Left lung (tissue), 10 donors: Measurements from ENCODE around the gene HOXB6. TPM values are rescaled to one million over a fixed set of nuclear protein-coding genes. Genes with fewer than 3 reads are reported as not detected.

Source experiments
- ATAC-seq: fragments of 200-7000 bp; cut with Tn5 transposase; one replicate; pipeline ENCODE4 v1.9.1; 2020; ENCODE audit warnings: moderate library complexity
- DNase-seq, 4 donors: peaks; one replicate each; pipeline ENCODE4 v3.0.0-alpha.2; 2013 to 2020
- H3K27ac ChIP-seq, 2 donors: fragments of 200-600 bp; sonication (generic) in 1 of 2; one replicate each; pipeline versions ENCODE4 v1.5.0 to v1.8.0; 2020 to 2021
- H3K27me3 ChIP-seq, 2 donors: fragments of 200-600 bp; sonication (generic) in 1 of 2; one replicate each; pipeline versions ENCODE4 v1.5.0 to v1.8.0; 2020 to 2021
- H3K36me3 ChIP-seq, 2 donors: fragments of 200-600 bp; sonication (generic) in 1 of 2; one replicate each; pipeline versions ENCODE4 v1.5.0 to v1.8.0; 2020 to 2021
- H3K4me1 ChIP-seq, 2 donors: fragments of 200-600 bp; one replicate each; pipeline ENCODE4 v1.8.0; 2021
- H3K4me3 ChIP-seq, 2 donors: fragments of 200-600 bp; sonication (generic) in 1 of 2; one replicate each; pipeline versions ENCODE4 v1.5.0 to v1.8.0; 2020 to 2021; ENCODE audit warnings: mild to moderate bottlenecking in 1 of 2
- H3K9me3 ChIP-seq, 2 donors: fragments of 200-600 bp; sonication (generic) in 1 of 2; one replicate each; pipeline versions ENCODE4 v1.5.0 to v1.8.0; 2020 to 2021
- CTCF ChIP-seq, 2 donors: fragments of 200-600 bp; sonication (generic) in 1 of 2; IDR thresholded peaks; one replicate each; pipeline versions ENCODE4 v1.5.0 to v1.8.0; 2021; ENCODE audit warnings: antibody characterized with exemption in 2 of 2
- intact Hi-C, 2 donors: fragments of 100-400 bp; cut with DNase I; formaldehyde crosslinking; loops; one replicate each; pipeline versions ENCODE4 v1.11.2 to v1.14.2; 2022
- polyA plus RNA-seq, 6 donors: library from polyadenylated mRNA; unstranded; fragments of 120-200 nt; gene quantifications; one replicate each; pipeline ENCODE4 v1.2.1, GENCODE V29; 2013; ENCODE audit not compliant: insufficient read length in 6 of 6
- total RNA-seq, 2 donors: library from RNA; stranded (reverse); fragmentation: NEBNext Ultra II Directional; extraction: Animal tissue kit (Norgen Biotek cat#: 25700); gene quantifications; one replicate each; pipeline ENCODE4 v1.2.1, GENCODE V29; 2021
- donor health status: DM: no; HTN: yes; CAD: no.
- donor health status: DM: no; HTN: no; CAD: no.

Gene HOXB6
- total and polyA plus RNA-seq, 8 donors: 5.1 to 17.1 (median 12.1) TPM

- no peak overlapping the region for H3K4me3 ChIP-seq
- no peak overlapping the region for H3K27ac ChIP-seq
- DNase-seq (no peak), ATAC-seq (no peak)
- intact Hi-C loops: no loop called here
- no peaks in the 10 kb centered on the region for H3K9me3 ChIP-seq
- TF ChIP-seq CTCF (IDR thresholded peaks at IDR 0.05): no peak
- peaks cover 99 to 100% of the 10 kb centered on the region in 2 donors for H3K27me3 ChIP-seq
- peaks cover 14 to 27% of the 10 kb centered on the region in 2 donors for H3K4me1 ChIP-seq
- no peaks in the 10 kb centered on the region for H3K36me3 ChIP-seq
These were observed 23.1 kb upstream of the HOXB6 start for GRCh38 chr17:48627623-48628521.

DNA sequence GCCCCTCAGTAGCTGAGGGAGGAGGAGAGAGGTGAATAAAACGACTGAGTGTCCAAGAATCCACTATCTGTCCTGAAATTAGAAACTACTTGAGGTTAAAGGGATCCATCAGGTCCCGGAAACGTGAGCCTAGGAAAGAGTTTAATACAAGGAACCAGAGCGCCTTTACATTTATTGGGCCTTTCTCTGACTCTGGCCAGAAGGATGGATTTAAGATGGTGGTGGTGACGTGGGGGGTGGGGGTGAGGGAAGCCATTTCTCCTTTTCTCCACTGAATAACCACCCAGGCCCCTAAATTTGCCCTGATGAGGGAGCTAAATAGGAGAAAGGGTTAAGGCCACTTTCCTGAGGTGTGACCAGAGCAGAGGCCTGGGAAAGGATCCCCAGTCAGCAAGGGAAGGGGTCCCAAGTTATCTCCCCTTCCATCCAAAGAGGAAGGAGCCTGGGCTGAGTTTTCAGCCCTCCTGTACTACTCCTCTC lies 22.4 kb upstream of the HOXB6 start:
- Histone ChIP-seq H3K4me3 (no peak overlapping the region), H3K27me3 (peaks cover 98 to 100% of the 10 kb centered on the region in 2 donors), H3K4me1 (peaks cover 14 to 27% of the 10 kb centered on the region in 2 donors), H3K27ac (no peak overlapping the region), H3K36me3 (no peaks in the 10 kb centered on the region), H3K9me3 (no peaks in the 10 kb centered on the region)
- DNase-seq (no peak), ATAC-seq (no peak)
- intact Hi-C loops: no loop called here
- TF ChIP-seq CTCF (IDR thresholded peaks at IDR 0.05): no peak

DNA sequence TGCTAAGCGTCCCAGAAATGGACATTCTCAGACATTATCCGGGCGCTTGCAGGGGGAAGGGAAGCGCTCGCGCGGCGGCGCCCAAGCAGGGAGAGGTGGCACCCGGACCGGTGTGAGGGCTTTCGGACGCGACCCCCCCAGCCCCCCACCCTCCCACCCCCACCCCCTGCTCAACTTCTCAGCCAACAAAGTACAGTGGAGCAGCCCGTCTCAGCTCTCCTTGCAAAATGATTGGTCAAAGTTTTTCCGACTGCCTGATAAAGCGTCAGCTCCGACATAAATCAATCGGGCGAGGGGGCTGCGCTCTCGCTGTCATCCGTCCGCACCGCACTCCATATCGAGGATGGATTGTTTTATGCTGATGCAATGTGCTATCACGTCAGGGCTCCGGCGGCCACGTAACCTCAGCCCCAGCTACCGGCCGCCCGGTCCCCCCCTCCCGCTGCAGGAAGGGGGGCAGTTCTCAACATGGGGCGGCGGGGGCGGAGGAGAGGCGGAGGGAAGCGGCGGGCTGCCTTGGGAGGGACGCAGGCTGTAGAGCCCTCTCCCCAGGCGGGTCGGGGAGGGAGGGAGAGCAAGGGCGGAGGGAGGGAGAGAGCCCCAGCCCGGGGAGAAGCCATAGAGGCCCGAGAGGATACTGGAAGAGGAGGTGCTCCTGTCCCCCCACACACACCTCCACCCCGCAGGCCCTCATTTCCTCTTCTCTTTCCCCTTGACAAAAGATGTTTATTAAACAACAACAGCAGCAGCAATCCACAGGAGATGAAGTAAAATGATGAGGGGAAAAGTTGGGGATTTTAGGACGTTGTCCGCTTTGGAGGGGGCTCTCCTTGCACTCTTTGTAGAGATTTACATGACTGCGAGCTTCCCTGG lies 21.7 kb upstream of the HOXB6 start, which contains the start of gene HOXB9:
Gene HOXB9 (minus strand): TSS at position 114 of the 873 bp plus-strand sequence. CDS start 89 bp downstream, at position 25.
- DNase-seq (no peak), ATAC-seq (no peak)
- H3K4me1 ChIP-seq: peaks cover 14 to 27% of the 10 kb centered on the region in 2 donors
- H3K27ac ChIP-seq: no peak within 1 kb of the TSS
- no peaks in the 10 kb centered on the region for H3K36me3 ChIP-seq
- intact Hi-C loops: no loop called here
- peaks cover 99 to 100% of the 10 kb centered on the region in 2 donors for H3K27me3 ChIP-seq
- H3K9me3 ChIP-seq: no peaks in the 10 kb centered on the region
- TF ChIP-seq CTCF (IDR thresholded peaks at IDR 0.05): no peak
- H3K4me3 ChIP-seq: peak within 1 kb of the TSS; percentile 15 to 26

DNA sequence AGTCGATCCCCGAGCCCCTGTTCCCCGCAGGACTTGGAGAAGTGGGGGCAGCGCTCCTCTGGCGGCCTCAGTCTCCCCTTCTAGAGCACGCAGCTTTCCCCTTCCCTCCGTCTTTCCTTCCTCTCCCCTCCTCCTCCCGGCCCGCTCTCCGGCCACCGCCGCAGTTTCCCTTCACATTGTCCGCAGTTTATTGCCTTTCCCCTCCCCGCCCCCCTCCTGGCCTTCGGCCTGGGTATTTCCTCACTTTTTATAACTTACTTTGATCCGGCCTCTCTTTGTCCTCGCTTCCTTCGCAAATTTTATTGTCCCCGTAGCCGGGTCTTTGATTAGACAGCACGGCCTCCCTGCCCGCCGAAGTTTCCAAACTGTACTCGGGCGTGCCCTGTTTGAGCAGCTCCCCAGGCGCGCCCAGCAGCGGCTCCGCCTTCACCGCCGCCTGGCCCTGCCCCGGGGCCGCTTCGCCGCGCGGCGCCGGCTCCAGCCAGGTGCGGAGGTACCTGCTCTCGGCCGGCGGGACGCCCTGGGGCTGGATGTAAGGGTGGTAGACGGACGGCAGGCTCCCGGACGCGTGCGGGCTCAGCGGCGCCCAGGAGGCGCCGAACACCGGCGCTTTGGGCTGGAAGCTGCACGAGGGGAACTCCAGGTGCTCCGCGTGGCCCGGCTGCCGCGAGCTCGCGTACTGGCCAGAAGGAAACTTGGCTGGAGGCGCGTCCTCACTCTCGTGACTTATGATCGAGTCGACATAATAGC lies 20.9 kb upstream of the HOXB6 start:
- no peaks in the 10 kb centered on the region for H3K36me3 ChIP-seq
- DNase-seq (peak in 1 of 4 donors; percentile 81), ATAC-seq (peak; percentile 79)
- TF ChIP-seq CTCF (IDR thresholded peaks at IDR 0.05): no peak
- H3K27ac ChIP-seq: no peak overlapping the region
- no peaks in the 10 kb centered on the region for H3K9me3 ChIP-seq
- intact Hi-C loops: no loop called here
- H3K27me3 ChIP-seq: peaks cover 99 to 100% of the 10 kb centered on the region in 2 donors
- H3K4me3 ChIP-seq: peak overlapping the region; percentile 15 to 26
- H3K4me1 ChIP-seq: peaks cover 14 to 27% of the 10 kb centered on the region in 2 donors
